GM18870 (cell line): ENCODE data around the gene RANBP3.

ENCODE experiments used
- ATAC-seq: cut with Tn5 transposase; IDR thresholded peaks from one replicate; pipeline ENCODE4 v1.9.1; 2021; ENCODE audit warnings: moderate library complexity; ENCODE audit not compliant: unreplicated experiment

RANBP3 gene

DNA sequence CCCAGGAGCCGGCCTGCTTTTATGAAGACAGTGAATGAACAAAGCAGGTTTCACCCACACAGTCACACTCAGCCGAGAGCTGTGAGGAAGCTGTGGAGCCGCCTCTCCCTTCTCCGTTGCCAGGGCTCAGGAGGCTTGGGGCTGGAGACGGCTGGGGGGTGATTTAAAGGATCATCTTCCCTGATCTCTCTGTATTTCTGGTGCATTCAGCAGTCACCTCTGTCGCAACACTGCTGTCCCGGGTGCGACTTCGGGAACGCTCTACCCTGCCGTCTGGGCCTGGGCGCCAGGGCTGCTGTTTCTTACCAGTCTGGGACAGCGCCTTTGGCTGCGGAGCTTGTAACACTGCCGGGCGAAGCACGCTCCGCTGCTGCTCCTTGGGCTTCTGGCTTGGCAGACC lies 45.8 kb downstream of the RANBP3 start:
- no peak for ATAC-seq

DNA sequence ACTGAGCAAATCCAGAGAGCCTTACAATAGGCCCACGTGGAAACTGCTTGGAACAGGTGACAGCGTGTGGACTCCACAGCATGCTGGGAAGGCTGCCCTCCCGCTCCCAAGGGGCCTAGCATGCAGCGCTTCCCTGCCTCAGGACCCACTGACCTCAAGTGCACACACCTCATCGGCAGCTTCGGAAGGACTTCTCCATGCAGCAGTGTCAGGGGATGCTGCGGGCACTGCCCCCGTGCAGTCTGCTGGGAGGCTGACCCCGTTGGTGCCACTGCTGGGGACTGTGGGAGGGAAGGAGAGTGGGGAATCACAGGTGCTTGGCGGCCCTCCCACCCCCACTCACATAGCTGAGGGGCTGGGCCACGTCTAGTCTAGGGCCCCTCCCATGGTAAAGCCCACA lies 46.7 kb downstream of the RANBP3 start:
- no peak for ATAC-seq

DNA sequence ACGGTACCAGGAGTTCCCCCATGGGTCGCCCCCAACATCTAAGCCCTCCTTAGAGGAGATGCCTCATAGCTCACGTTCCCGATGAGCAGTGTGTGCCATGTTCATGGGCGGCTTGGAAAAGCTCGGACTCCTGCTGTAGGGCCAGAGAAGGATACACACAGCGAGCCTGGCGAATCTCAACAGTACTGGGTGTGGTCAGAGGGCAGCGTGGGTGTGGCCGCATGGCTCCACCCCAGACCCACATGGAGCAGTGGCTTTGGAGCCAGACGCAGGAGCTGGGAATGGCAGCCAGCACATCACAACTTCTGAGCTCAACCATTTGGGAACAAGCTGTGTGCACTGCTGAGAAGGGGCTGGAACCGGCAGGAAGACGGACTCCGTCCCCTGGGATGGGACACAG lies 48.3 kb downstream of the RANBP3 start:
- ATAC-seq: no peak

DNA sequence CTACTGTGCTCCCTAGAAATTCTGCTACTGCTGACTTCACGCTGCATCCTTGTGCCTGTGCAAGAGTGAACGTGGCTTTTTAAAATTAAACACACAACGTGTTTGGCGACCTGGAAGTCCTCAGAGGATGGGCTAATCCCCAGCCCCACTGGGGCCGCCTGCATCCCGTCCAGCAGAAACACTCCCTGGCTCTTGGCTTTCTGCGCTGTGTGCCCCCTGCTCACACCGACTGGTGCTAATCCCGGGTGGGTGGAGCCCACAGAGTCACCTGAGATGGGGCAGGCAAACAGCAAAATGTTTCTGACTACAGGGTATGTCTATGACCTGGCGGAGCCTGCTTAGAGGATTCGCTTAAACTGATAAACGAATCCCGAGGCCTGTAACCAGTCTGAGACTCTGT lies 48.8 kb downstream of the RANBP3 start:
- no peak for ATAC-seq

DNA sequence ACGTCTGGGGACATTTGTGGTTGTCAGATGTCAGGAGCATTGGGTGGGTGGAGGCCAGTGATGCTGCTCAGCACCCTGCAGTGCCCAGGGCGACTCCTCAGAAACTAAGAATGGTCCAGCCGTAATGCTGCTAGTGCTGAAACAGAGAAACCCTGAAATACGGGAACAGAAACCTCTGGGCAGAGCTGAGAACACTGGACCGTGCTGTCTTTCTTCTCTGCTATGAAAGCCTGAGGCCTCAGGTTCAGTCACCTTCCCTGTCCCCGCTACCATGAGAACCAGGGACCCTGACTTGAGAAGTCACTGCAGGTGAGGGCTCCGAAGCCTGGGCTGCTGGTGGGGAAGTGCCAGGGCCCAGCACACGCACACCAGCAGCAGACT lies 50.5 kb downstream of the RANBP3 start:
- ATAC-seq: no peak

DNA sequence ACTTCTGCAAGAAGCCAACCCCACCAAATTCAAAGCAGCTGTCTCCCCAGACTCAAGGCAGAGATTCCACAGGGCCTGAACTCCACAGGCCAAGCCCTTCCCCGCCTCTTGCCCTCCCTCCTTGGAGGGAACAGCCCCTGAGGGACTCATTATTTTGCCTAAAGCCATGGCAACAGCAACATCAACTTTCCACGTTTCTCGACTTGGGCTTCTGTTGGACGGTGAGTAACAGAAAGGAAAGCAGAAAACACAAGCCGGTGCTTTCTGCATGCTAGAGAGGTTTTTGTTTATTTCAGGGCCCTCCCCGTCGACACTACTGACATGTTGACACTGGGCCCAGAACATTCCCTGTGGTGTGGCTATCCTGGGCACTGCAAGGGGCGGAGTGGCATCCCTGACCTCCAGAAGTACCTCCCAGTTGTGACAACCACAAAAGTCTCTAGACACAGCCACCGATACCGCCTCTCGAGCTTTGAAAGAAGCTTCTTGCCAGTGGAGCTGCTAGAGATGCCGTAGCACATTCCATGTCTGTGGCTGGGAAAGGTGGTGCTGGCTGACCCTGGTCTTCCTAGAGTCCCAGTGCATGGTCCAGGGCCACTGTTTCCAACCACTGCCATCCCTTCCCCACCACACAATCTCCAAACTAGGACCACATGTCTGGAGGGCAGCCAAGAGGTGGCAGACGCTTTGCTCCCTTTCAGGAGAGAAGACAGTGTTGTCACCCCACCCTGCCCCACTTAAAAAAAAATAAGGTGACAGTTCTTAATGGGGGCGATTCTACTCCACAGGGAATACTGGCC lies 51.1 kb downstream of the RANBP3 start:
- no peak for ATAC-seq

DNA sequence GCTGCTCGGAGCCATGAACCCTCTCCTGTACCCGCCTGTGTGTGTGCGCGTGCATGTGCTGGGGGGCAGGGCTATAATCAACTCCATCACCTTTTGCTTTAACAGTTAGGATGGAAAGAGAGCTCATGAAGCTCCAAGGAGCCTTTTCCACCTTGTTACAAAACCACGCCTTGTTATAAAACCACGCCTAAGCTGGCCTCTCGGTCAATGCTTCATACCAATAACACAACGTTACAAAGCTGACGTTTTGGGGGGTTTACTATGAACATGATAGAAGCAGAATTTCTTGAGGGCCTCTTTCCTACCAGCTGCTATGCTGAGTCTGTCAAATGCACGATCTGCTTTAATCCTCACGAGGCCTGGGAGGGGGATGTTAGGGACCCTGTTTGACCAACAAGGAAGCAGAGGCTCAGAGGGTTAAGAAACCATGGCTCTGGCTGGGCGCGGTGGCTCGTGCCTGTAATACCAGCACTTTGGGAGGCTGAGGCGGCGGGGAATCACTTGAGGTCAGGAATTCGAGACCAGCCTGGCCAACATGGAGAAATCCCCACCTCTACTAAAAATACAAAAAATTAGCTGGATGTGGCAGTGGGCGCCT lies 52.0 kb downstream of the RANBP3 start:
- no peak for ATAC-seq

DNA sequence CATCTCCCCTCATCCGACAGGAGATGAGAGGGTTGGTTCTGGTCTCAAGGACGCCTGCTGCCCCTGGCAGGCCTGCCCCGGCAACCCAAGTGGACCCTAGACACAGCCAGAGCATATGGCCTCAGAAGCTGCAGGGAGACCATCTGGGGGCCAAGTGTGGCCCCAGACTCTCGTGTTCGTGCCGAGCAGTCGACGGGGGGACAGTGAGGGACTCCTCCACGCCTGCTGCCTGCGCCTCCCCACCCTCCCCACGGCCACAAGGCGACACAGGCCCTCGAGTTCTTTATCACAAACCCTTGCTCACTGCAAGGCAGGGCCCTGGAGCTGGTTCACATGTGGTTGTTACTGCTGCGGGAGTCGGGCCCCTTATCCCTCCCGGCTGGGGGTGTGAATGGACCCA lies 54.6 kb downstream of the RANBP3 start:
- ATAC-seq: no peak

DNA sequence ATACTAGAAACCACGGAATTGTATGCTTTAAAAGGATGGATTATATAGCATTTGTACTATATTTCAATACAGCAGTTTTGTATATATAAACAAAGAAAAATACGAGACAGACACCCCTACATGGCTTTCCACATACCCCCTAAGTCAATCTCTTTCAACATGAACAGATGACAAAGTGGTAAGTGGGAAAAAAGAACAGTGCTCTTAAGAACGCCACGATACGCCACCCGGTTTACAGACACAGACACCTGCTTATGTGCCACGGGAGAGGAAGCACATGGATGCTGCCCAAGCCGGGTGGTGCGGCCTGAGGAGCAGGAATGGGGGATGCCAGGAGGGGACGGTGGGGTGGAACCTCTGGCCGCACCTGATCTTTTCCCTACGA lies 55.8 kb downstream of the RANBP3 start:
- no peak for ATAC-seq

DNA sequence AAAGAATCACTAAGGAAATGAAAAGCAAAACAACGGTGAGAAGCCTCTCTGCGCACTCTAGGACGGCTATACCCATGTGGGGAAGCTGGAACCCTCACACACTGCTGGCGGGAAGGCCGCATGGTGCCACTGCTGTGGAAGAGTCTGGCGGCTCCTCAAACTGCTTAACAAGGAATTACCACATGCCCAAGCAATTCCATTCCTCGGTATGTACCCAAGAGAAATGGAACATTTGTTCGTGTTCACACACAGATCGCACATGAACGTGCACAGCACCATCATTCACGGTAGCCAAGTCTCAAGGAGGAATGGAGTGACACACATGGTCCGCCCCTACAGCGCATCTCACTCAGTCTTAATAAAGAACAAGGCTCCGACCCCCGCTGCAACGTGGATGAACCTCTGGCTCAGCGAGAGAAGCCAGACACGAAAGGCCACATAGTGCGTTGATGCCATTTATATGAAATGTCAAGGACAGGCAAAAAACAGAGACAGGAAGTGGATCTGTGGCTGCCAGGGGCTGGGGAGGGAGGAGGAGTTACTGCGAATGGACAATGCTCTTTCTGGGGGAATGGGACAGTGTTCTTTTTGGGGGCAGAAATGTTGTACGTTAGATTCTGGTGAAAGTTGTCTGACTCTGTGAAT lies 56.3 kb downstream of the RANBP3 start:
- no peak for ATAC-seq

DNA sequence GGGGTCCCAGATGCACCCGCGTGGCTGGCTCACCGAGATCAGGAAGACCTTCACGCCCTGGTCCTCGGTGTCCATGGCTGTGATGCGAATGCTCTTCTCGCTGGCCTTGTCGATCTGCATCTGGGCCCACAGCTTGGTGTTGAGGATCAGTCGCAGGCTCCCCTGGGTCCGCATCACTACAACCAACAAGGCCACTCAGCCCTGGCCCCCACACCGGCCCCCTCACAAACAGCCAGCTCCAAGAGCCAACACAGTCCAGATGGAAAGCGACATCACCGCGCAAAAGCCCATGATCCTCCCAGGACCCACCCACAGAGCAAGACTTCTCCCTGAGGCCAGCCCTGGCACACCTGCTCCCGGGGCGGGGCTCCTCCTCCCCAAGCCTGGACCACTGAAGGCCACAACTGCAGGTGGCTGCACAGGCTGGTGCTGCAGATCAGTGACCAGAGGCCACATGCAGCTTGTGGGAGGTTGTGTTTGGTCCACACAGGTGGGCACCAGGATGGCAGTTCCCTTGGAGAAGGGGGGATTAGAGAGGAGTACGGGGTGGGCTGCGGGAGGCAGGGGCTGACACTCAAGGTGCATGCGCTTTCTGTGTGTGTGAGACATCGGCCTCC lies 59.4 kb downstream of the RANBP3 start:
- no peak for ATAC-seq

DNA sequence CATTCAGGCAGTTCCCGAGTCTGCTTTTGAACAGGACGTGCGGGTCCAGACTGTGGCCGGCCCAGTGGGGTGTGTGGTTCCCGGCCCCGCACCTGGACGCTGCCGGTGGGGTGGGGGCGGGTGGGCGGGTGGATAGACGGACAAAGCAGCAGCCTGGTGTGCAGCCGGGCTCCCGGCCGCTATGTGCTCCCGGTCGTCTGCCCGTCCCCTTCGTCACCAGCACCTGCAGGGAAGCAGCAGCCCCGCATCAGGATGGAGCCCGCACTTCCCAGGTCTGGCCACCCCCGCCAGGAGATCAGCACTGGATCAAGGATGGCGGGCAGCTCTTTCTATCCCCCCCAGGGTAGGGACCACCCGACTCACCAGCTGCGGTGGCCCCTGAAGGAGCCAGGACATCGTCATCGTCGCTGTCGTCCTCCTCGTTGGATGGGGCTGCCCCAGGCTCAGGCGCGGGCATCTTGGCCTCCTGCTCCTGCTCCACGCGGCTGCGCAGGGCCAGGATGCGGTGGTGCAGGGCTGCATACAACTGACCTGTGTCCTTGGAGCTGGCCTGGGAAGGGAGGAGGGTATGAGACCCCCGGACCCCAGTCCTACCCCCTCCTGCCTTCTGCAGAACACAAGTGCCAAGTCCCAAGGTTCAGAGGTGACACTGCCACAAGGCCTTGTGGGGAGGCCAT lies 60.4 kb downstream of the RANBP3 start:
- ATAC-seq: no peak

DNA sequence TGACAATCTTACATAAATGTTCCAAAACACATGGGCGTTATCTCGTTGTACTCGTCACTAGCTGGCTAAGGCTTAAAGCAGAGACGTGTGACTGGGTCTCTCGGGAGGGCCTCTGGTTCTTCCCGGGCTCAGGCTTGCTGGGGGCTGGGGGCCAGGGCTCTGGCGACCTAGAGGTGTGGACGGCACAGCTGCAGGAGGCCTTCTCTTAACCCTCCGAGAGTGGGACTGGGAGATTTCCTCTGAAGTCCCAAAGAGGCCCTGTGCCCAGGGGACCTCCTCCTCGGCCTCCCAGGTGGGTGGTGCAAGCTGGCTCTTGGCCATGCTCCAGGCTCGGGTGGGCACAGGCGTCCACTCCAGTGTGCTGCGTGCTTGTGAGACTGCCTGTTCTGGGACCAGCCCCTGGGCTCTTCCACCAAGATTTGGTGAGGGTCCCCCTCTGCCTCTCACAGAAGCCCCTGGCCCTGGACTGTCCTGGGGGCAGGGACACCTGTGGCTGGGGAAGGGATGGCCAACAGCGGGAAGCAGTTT lies 61.7 kb downstream of the RANBP3 start:
- no peak for ATAC-seq

DNA sequence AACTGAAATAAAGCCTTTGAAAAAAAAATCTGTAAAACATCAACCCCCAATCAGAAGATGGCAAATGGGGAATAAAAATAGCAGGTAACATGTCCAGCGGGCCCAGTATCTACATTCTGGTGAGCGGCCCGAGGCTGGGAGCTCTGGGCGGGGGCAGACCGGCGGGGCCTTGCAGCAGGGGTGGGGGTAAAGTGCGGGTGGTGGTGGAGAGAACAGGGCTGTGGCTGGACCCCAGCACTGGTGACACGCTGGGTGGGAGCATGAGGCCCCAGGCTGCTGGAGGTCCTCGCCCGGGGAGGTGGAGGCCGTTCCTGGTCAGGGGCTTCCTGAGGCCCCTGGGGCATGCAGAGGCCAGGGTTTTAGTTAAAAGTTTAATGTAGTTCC lies 62.2 kb downstream of the RANBP3 start:
- ATAC-seq: no peak

DNA sequence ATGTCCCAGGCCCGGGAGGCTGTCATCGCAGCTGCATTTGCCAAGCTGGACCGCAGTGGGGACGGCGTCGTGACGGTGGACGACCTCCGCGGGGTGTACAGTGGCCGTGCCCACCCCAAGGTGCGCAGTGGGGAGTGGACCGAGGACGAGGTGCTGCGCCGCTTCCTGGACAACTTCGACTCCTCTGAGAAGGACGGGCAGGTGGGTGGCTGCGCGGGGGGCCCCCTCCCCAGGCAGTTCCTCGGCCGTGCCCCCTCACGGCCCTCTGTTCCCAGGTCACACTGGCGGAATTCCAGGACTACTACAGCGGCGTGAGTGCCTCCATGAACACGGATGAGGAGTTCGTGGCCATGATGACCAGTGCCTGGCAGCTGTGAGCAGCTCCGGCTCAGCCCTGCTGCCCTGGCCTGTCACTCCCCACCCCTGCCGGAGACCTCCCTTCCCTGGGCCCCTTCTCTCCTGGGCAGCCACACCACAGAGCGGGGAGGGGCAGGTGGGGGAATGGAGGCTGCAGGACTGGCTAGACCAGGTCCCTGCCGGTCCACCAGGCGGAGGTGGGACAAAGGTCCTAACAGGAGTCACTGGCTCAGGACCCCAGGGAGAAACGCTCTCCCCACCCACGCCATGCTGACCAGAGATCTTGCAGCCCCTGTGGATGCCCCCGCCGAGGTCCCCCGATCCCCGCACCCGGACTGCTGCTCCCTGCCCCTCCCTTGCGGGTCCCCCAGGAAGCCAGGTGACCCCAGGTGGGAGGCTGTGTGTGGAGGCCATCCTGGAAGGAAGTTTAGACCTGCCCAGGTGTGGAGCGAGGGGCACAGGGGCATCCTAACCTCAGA lies 62.8 kb downstream of the RANBP3 start:
- ATAC-seq: no peak

DNA sequence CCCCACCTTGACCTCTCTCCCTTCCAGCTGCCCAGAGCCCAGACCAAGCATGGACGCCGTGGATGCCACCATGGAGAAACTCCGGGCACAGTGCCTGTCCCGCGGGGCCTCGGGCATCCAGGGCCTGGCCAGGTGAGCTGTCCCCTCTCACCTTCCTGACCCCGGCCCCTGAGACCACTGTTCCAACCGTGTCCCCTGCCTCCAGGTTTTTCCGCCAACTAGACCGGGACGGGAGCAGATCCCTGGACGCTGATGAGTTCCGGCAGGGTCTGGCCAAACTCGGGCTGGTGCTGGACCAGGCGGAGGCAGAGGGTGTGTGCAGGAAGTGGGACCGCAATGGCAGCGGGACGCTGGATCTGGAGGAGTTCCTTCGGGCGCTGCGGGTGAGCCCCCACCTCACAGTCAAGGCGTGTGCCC lies 63.6 kb downstream of the RANBP3 start:
- ATAC-seq: no peak

DNA sequence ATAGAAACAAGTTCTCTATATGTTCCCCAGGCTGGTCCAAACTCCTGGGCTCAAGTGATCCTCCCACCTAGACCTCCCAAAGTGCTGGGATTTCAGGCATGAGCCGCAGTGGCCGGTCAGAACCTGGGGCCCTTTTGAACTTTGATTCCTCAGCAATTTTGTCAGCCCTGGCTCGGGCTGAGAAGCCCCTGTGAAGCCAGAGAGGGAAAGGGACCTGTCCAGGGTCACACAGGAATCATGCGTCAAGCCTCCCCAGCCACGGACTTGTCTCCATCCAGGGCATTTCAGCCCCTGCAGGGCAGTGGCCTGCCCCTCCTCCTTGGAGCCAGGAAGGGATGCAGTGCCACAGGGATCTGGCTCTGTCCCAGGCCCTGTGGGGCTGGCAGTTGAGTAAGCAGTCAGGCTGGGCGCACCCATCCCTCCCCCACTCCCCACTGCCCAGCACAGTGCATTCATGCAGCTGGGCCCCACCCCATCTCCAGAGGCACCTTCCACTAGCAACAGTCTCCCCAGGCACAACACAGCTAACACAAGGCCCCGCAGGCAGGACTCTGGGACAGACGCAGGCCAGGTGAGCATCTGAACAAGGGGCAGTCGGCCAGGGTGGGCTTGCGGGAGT lies 64.1 kb downstream of the RANBP3 start, which contains the start of gene CAPS:
Gene CAPS, plus strand, starts transcription at position 516 of the 619 bp plus-strand sequence. CDS start 153 bp downstream, outside the sequence.
- no peak for ATAC-seq

DNA sequence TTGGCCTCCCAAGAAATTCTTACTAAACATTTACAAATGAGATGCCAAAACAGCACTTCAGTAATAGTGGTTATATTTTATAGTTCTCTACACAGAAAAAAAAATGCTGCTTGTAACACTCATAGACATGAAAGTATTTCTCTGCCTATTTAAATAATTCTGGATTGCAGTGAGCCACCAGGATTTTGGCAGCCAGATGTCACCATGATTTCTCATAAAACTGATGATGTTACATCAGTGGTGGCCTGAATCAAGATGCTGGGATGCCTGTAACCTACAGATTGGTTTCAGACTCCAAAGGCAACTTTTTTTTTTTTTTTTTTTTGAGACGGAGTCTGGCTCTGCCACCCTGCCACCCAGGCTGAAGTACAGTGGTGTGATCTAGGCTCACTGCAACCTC lies 66.6 kb downstream of the RANBP3 start:
- no peak for ATAC-seq

DNA sequence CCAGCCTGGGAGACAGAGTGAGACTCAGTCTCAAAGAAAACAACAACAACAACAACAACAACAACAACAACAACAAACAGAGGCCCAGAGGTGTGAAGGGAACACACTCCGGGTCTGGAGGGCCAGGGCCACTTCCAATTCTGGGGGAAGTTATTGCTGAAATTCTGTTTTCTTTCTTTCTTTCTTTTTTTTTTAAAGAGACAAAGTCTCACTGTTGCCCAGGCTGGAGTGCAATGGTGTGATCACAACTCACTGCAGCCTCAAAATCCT lies 67.4 kb downstream of the RANBP3 start:
- ATAC-seq: no peak
